K562 (cell line): Measurements from ENCODE around the gene ST6GALNAC1. TPM values are rescaled to one million over a fixed set of nuclear protein-coding genes. Genes with fewer than 3 reads are reported as not detected.

Experiments
- ATAC-seq: fragments of 200-7000 bp; cut with Tn5 transposase; 3 replicates; pipeline ENCODE4 v1.9.1; 2020; ENCODE audit warnings: moderate library complexity
- BruUV-seq: library from RNA; stranded (reverse); fragments of 400-500 nt; replicated peaks from 2 replicates; lab custom pipeline; 2021; lab: Mats Ljungman, UMichigan
- CTCF ChIA-PET: fragments of 300-600 bp; formaldehyde crosslinking; extraction: SDS; loops from one replicate; lab custom pipeline; 2021; ENCODE audit warnings: low intra/inter-chr PET ratio; lab: Yijun Ruan, JAX
- POLR2A ChIA-PET: fragments of 300-600, 350-650 bp; sonication (Branson Sonifier 250); formaldehyde crosslinking; extraction: SDS; loops from one replicate; lab custom pipeline; 2021; ENCODE audit warnings: antibody characterized with exemption, inconsistent platforms; lab: Yijun Ruan, JAX
- DNase-seq, 4 experiments: peaks; one replicate each; pipeline versions ENCODE4 v3.0.0 to v3.0.0-alpha.2; 2011 to 2018; ENCODE audit warnings: low spot score in 3 of 4, mixed read lengths in 3 of 4; ENCODE audit errors: extremely low read depth in 1 of 4
- FAIRE-seq: peaks from 2 replicates; lab custom pipeline; 2011; peaks lifted over from hg19 to GRCh38; lab: Jason Lieb, UNC
- H2AFZ ChIP-seq: 2 replicates; pipeline ENCODE4 v1.6.0; 2011; ENCODE audit warnings: low read depth, low read length, control low read depth, inconsistent platforms
- H3K27ac ChIP-seq: fragments of 200-600 bp; 3 replicates; pipeline ENCODE4 v1.8.0; 2011; ENCODE audit warnings: low read depth, mild to moderate bottlenecking, control low read depth, inconsistent platforms, low read length, moderate library complexity, mixed read lengths; ENCODE audit errors: extremely low read depth
- H3K27me3 ChIP-seq, 2 experiments: fragments of 300-600 bp in 1 of 2; 2 replicates in 1 of 2; 3 replicates in 1 of 2; pipeline versions ENCODE4 v1.6.0 to v1.8.0; 2011; ENCODE audit warnings: inconsistent platforms in 2 of 2, low read length in 2 of 2, mild to moderate bottlenecking in 1 of 2, mixed read lengths in 1 of 2, moderate library complexity in 1 of 2; ENCODE audit not compliant: control insufficient read depth in 2 of 2, insufficient read depth in 2 of 2
- H3K36me3 ChIP-seq: fragments of 300-600 bp; 3 replicates; pipeline ENCODE4 v1.8.0; 2011; ENCODE audit warnings: mild to moderate bottlenecking, low read length, inconsistent platforms; ENCODE audit not compliant: control insufficient read depth, insufficient read depth
- H3K4me1 ChIP-seq, 2 experiments: fragments of 200-600 bp in 1 of 2; replicated peaks in 1 of 2; 2 replicates in 1 of 2; 3 replicates in 1 of 2; pipeline versions ENCODE4 v1.5.1 to v1.8.0; 2011; ENCODE audit warnings: inconsistent platforms in 2 of 2, low read length in 2 of 2, mild to moderate bottlenecking in 1 of 2, mixed read lengths in 1 of 2, moderate library complexity in 1 of 2; ENCODE audit not compliant: control insufficient read depth in 2 of 2, insufficient read depth in 2 of 2
- H3K4me2 ChIP-seq: 2 replicates; pipeline ENCODE4 v1.6.1; 2011; ENCODE audit warnings: low read length, control low read depth, inconsistent platforms, mixed read lengths; ENCODE audit not compliant: insufficient read depth
- H3K4me3 ChIP-seq: fragments of 200-600 bp; sonication (generic), shearing (Covaris generic); 2 replicates; pipeline ENCODE4 v1.5.1; 2016; ENCODE audit warnings: control low read depth, inconsistent platforms
- H3K79me2 ChIP-seq: fragments of 200-600 bp; 3 replicates; pipeline ENCODE4 v1.8.0; 2011; ENCODE audit warnings: low read length, inconsistent platforms; ENCODE audit not compliant: control insufficient read depth, insufficient read depth
- H3K9ac ChIP-seq, 2 experiments: 2 replicates each; pipeline versions ENCODE4 v1.6.0 to v1.6.1; 2011; ENCODE audit warnings: low read depth in 2 of 2, low read length in 2 of 2, control low read depth in 1 of 2, inconsistent platforms in 1 of 2, mild to moderate bottlenecking in 1 of 2, mixed read lengths in 1 of 2; ENCODE audit not compliant: insufficient read depth in 1 of 2
- H3K9me1 ChIP-seq: one replicate; pipeline ENCODE4 v1.6.0; 2011; ENCODE audit warnings: inconsistent platforms, mild to moderate bottlenecking, low read length, moderate library complexity; ENCODE audit not compliant: control insufficient read depth, insufficient read depth
- H3K9me3 ChIP-seq: replicated peaks from 2 replicates; pipeline ENCODE4 v1.5.1; 2011; ENCODE audit warnings: low read depth, low read length, inconsistent platforms; ENCODE audit not compliant: control insufficient read depth, insufficient read depth
- H4K20me1 ChIP-seq: replicated peaks from 2 replicates; pipeline ENCODE4 v1.6.1; 2011; ENCODE audit warnings: low read length, inconsistent platforms, mixed read lengths; ENCODE audit not compliant: control insufficient read depth, insufficient read depth
- CHAMP1 ChIP-seq: fragments of 450-650 bp; IDR thresholded peaks from 2 replicates; pipeline ENCODE4 v1.6.1; 2016; ENCODE audit warnings: mild to moderate bottlenecking
- MXI1 ChIP-seq: IDR thresholded peaks from 2 replicates; pipeline ENCODE4 v1.6.1; 2011; ENCODE audit warnings: low read depth, mild to moderate bottlenecking, improper control_type of control experiment, low read length
- SP1 ChIP-seq: sonication (generic); formaldehyde crosslinking; IDR thresholded peaks from 2 replicates; pipeline ENCODE4 v1.8.1; 2022; ENCODE audit warnings: mild to moderate bottlenecking, missing genetic modification reagents
- TAL1 ChIP-seq: fragments of 450-650 bp; IDR thresholded peaks from 2 replicates; pipeline ENCODE4 v1.6.1; 2016; ENCODE audit warnings: mild to moderate bottlenecking
- WHSC1 ChIP-seq: IDR thresholded peaks from one replicate; pipeline ENCODE4 v1.6.1; 2012; ENCODE audit warnings: low read length, control low read depth, inconsistent platforms
- YY1 ChIP-seq, 3 experiments: IDR thresholded peaks; 2 replicates each; pipeline ENCODE4 v1.6.1; 2011; ENCODE audit warnings: low read length in 2 of 3, mild to moderate bottlenecking in 2 of 3, moderate library complexity in 2 of 3, borderline replicate concordance in 1 of 3, control low read depth in 1 of 3, low read depth in 1 of 3; ENCODE audit not compliant: insufficient read depth in 3 of 3, insufficient replicate concordance in 2 of 3, control insufficient read depth in 1 of 3, insufficient read length in 1 of 3; ENCODE audit errors: extremely low read depth in 1 of 3
- ZNF592 ChIP-seq: fragments of 450-650 bp; IDR thresholded peaks from 2 replicates; pipeline ENCODE4 v1.6.1; 2017; ENCODE audit warnings: antibody characterized with exemption, mild to moderate bottlenecking
- WGBS: fragments of 100-300 bp; shearing (Covaris generic); methylation state at CpG from one replicate; pipeline ENCODE4 v1.1.6; 2016; ENCODE audit warnings: low coverage, mixed read lengths; ENCODE audit not compliant: insufficient coverage; ENCODE audit errors: missing lambda C conversion rate; 5-methylcytosine and 5-hydroxymethylcytosine counted together
- in situ Hi-C: fragments of 300-500 bp; cut with MboI; formaldehyde crosslinking; loops from 4 replicates; pipeline ENCODE4 v1.15.0; 2018; ENCODE audit warnings: inconsistent platforms, mixed read lengths
- intact Hi-C: fragments of 100-400 bp; cut with micrococcal nuclease; formaldehyde crosslinking; loops from 2 replicates; pipeline ENCODE4 v1.14.2; 2022
- polyA plus RNA-seq, 8 experiments: library from polyadenylated mRNA; depleted of rRNA in 4 of 8; stranded (reverse) in 5 of 8; unstranded in 3 of 8; fragments of >200 nt; fragmentation: Nextera tagmentation in 2 of 8; fragmentation: Illumina TruSeq in 1 of 8; extraction: Ambion mirVana in 2 of 8; extraction: Trizol in 1 of 8; gene quantifications; 2 replicates each; pipeline versions ENCODE4 v1.2.1 to v1.2.3, GENCODE V29; 2011 to 2014; ENCODE audit warnings: inconsistent platforms in 1 of 8, missing spikeins in 1 of 8
- total RNA-seq, 7 experiments: library from RNA; depleted of rRNA in 6 of 7; stranded (reverse); fragments of >200 nt in 6 of 7; fragmentation: Illumina TruSeq in 2 of 7; extraction: Trizol in 2 of 7; gene quantifications; 2 replicates each; pipeline versions ENCODE4 v1.2.1 to v1.2.3, GENCODE V29; 2011 to 2021; ENCODE audit warnings: low replicate concordance in 1 of 7

ST6GALNAC1 gene
- total and polyA plus RNA-seq, 9 of the 15 experiments (the other 6 are each of a cell fraction or from before 2014, with no cell fraction given) = 20.6 to 68.4 (median 50.5) TPM

GRCh38 chr17:76611758-76612157, 31.8 kb downstream of the ST6GALNAC1 start:
- ChIA-PET POLR2A (interaction anchor here (0.5 to 4.1 kb wide), 8 partner anchors 10 to 230 kb away, joined by 3 to 33 read pairs (median 4); no protein-coding TSS in a partner anchor), CTCF (no interaction called here)
- Histone ChIP-seq H4K20me1 (no peaks in the 10 kb centered on the region), H3K4me3 (no peak overlapping the region)
- TF ChIP-seq TAL1 (0 out of 2 replicates have a peak, but pooled peaks have one; percentile 2), YY1 (IDR thresholded peaks at IDR 0.05; ENCODE audit: borderline replicate concordance in 1 of 3, control insufficient read depth in 1 of 3, extremely low read depth in 1 of 3, insufficient read depth in 3 of 3, insufficient read length in 1 of 3, insufficient replicate concordance in 2 of 3, low read depth in 1 of 3, low read length in 2 of 3) (peak in 1 of 3 experiments; percentile 23), CHAMP1 (no peak), ZNF592 (0 out of 2 replicates have a peak, but pooled peaks have one; percentile 8), WHSC1 (no peak), MXI1 (no peak), SP1 (CRISPR knock-in tag) (no peak)
- TF ChIP-seq, all 486 proteins: peak for 3
- ATAC-seq = peak; percentile 64
- Histone ChIP-seq H3K79me2 (no peaks in the 10 kb centered on the region), H3K9me3 (peaks cover 6% of the 10 kb centered on the region), H3K36me3 (no peaks in the 10 kb centered on the region), H3K27me3 (no peaks in the 10 kb centered on the region), H3K9me1 (no peaks in the 10 kb centered on the region), H3K4me2 (no peak overlapping the region), H3K9ac (peak overlapping the region in 1 of 2 experiments; percentile 78; a peak in 1 of 4 replicates), H2AFZ (no peak overlapping the region), H3K27ac (no peak overlapping the region), H3K4me1 (peaks cover 3 to 11% of the 10 kb centered on the region in 2 experiments; a peak in 4 of 5 replicates)
- WGBS = 55% methylated on average over 4 of the region's 4 CpGs
- BruUV-seq = no TSS peak
- no peak for DNase-seq
- in situ Hi-C loops (no loop called here), intact Hi-C loops (no loop called here)
- FAIRE-seq = no peak
